K562 (cell line): ENCODE measurements around the gene SNX14. TPM values are rescaled to one million over a fixed set of nuclear protein-coding genes. Genes with fewer than 3 reads are reported as not detected.

Experiments
- ATAC-seq: fragments of 200-7000 bp; cut with Tn5 transposase; 3 replicates; pipeline ENCODE4 v1.9.1; 2020; ENCODE audit warnings: moderate library complexity
- BruUV-seq: library from RNA; stranded (reverse); fragments of 400-500 nt; replicated peaks from 2 replicates; lab custom pipeline; 2021; lab: Mats Ljungman, UMichigan
- CTCF ChIA-PET: fragments of 300-600 bp; formaldehyde crosslinking; extraction: SDS; loops from one replicate; lab custom pipeline; 2021; ENCODE audit warnings: low intra/inter-chr PET ratio; lab: Yijun Ruan, JAX
- POLR2A ChIA-PET: fragments of 300-600, 350-650 bp; sonication (Branson Sonifier 250); formaldehyde crosslinking; extraction: SDS; loops from one replicate; lab custom pipeline; 2021; ENCODE audit warnings: antibody characterized with exemption, inconsistent platforms; lab: Yijun Ruan, JAX
- DNase-seq, 4 experiments: peaks; one replicate each; pipeline versions ENCODE4 v3.0.0 to v3.0.0-alpha.2; 2011 to 2018; ENCODE audit warnings: low spot score in 3 of 4, mixed read lengths in 3 of 4; ENCODE audit errors: extremely low read depth in 1 of 4
- FAIRE-seq: peaks from 2 replicates; lab custom pipeline; 2011; peaks lifted over from hg19 to GRCh38; lab: Jason Lieb, UNC
- H2AFZ ChIP-seq: 2 replicates; pipeline ENCODE4 v1.6.0; 2011; ENCODE audit warnings: low read depth, low read length, control low read depth, inconsistent platforms
- H3K27ac ChIP-seq: fragments of 200-600 bp; 3 replicates; pipeline ENCODE4 v1.8.0; 2011; ENCODE audit warnings: low read depth, mild to moderate bottlenecking, control low read depth, inconsistent platforms, low read length, moderate library complexity, mixed read lengths; ENCODE audit errors: extremely low read depth
- H3K27me3 ChIP-seq, 2 experiments: fragments of 300-600 bp in 1 of 2; 2 replicates in 1 of 2; 3 replicates in 1 of 2; pipeline versions ENCODE4 v1.6.0 to v1.8.0; 2011; ENCODE audit warnings: inconsistent platforms in 2 of 2, low read length in 2 of 2, mild to moderate bottlenecking in 1 of 2, mixed read lengths in 1 of 2, moderate library complexity in 1 of 2; ENCODE audit not compliant: control insufficient read depth in 2 of 2, insufficient read depth in 2 of 2
- H3K36me3 ChIP-seq: fragments of 300-600 bp; 3 replicates; pipeline ENCODE4 v1.8.0; 2011; ENCODE audit warnings: mild to moderate bottlenecking, low read length, inconsistent platforms; ENCODE audit not compliant: control insufficient read depth, insufficient read depth
- H3K4me1 ChIP-seq, 2 experiments: fragments of 200-600 bp in 1 of 2; replicated peaks in 1 of 2; 2 replicates in 1 of 2; 3 replicates in 1 of 2; pipeline versions ENCODE4 v1.5.1 to v1.8.0; 2011; ENCODE audit warnings: inconsistent platforms in 2 of 2, low read length in 2 of 2, mild to moderate bottlenecking in 1 of 2, mixed read lengths in 1 of 2, moderate library complexity in 1 of 2; ENCODE audit not compliant: control insufficient read depth in 2 of 2, insufficient read depth in 2 of 2
- H3K4me2 ChIP-seq: 2 replicates; pipeline ENCODE4 v1.6.1; 2011; ENCODE audit warnings: low read length, control low read depth, inconsistent platforms, mixed read lengths; ENCODE audit not compliant: insufficient read depth
- H3K4me3 ChIP-seq: fragments of 200-600 bp; sonication (generic), shearing (Covaris generic); 2 replicates; pipeline ENCODE4 v1.5.1; 2016; ENCODE audit warnings: control low read depth, inconsistent platforms
- H3K79me2 ChIP-seq: fragments of 200-600 bp; 3 replicates; pipeline ENCODE4 v1.8.0; 2011; ENCODE audit warnings: low read length, inconsistent platforms; ENCODE audit not compliant: control insufficient read depth, insufficient read depth
- H3K9ac ChIP-seq, 2 experiments: 2 replicates each; pipeline versions ENCODE4 v1.6.0 to v1.6.1; 2011; ENCODE audit warnings: low read depth in 2 of 2, low read length in 2 of 2, control low read depth in 1 of 2, inconsistent platforms in 1 of 2, mild to moderate bottlenecking in 1 of 2, mixed read lengths in 1 of 2; ENCODE audit not compliant: insufficient read depth in 1 of 2
- H3K9me1 ChIP-seq: one replicate; pipeline ENCODE4 v1.6.0; 2011; ENCODE audit warnings: inconsistent platforms, mild to moderate bottlenecking, low read length, moderate library complexity; ENCODE audit not compliant: control insufficient read depth, insufficient read depth
- H3K9me3 ChIP-seq: replicated peaks from 2 replicates; pipeline ENCODE4 v1.5.1; 2011; ENCODE audit warnings: low read depth, low read length, inconsistent platforms; ENCODE audit not compliant: control insufficient read depth, insufficient read depth
- H4K20me1 ChIP-seq: replicated peaks from 2 replicates; pipeline ENCODE4 v1.6.1; 2011; ENCODE audit warnings: low read length, inconsistent platforms, mixed read lengths; ENCODE audit not compliant: control insufficient read depth, insufficient read depth
- PREB ChIP-seq: sonication (generic); formaldehyde crosslinking; IDR thresholded peaks from 2 replicates; pipeline ENCODE4 v1.8.1; 2023; ENCODE audit warnings: mild to moderate bottlenecking, missing genetic modification reagents
- ZBTB5 ChIP-seq: fragments of 450-650 bp; IDR thresholded peaks from 2 replicates; pipeline ENCODE4 v1.6.1; 2017; ENCODE audit warnings: antibody characterized with exemption
- ZNF354B ChIP-seq: fragments of 250-450 bp; sonication (Bioruptor Pico); IDR thresholded peaks from 2 replicates; pipeline ENCODE4 v1.4.0; 2020
- ZNF584 ChIP-seq: fragments of 200-800 bp; sonication (Bioruptor generic); IDR thresholded peaks from 2 replicates; pipeline ENCODE4 v1.6.1; 2016; ENCODE audit warnings: low read depth, mild to moderate bottlenecking, missing genetic modification characterization, missing compliant biosample characterization
- in situ Hi-C: fragments of 300-500 bp; cut with MboI; formaldehyde crosslinking; loops from 4 replicates; pipeline ENCODE4 v1.15.0; 2018; ENCODE audit warnings: inconsistent platforms, mixed read lengths
- intact Hi-C: fragments of 100-400 bp; cut with micrococcal nuclease; formaldehyde crosslinking; loops from 2 replicates; pipeline ENCODE4 v1.14.2; 2022
- polyA plus RNA-seq, 8 experiments: library from polyadenylated mRNA; depleted of rRNA in 4 of 8; stranded (reverse) in 5 of 8; unstranded in 3 of 8; fragments of >200 nt; fragmentation: Nextera tagmentation in 2 of 8; fragmentation: Illumina TruSeq in 1 of 8; extraction: Ambion mirVana in 2 of 8; extraction: Trizol in 1 of 8; gene quantifications; 2 replicates each; pipeline versions ENCODE4 v1.2.1 to v1.2.3, GENCODE V29; 2011 to 2014; ENCODE audit warnings: inconsistent platforms in 1 of 8, missing spikeins in 1 of 8
- total RNA-seq, 7 experiments: library from RNA; depleted of rRNA in 6 of 7; stranded (reverse); fragments of >200 nt in 6 of 7; fragmentation: Illumina TruSeq in 2 of 7; extraction: Trizol in 2 of 7; gene quantifications; 2 replicates each; pipeline versions ENCODE4 v1.2.1 to v1.2.3, GENCODE V29; 2011 to 2021; ENCODE audit warnings: low replicate concordance in 1 of 7

Gene SNX14
- total and polyA plus RNA-seq, 9 of the 15 experiments (the other 6 are each of a cell fraction or from before 2014, with no cell fraction given): 46.5 to 140 (median 71.2) TPM

DNA sequence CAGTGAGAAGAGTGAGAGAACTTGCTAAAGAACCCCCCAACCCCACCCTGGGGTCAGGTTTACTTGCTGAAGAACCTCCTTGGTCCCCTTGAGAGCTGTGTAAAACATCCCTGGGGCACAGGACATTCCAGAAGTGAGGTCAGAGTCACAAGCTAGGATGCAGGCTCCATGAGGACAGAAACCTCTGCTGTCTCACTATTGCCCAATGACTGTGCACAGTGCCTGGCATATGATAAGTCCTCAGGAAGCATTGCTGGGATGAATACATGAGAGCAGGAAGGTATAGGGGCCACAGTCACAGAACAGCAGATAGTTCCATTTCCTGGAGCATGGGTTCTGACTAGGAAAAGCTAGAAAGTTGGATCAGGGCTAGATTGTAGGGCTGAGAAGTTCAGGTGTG is 125.3 kb downstream of the SNX14 start:
- Histone ChIP-seq H3K4me1 (no peaks in the 10 kb centered on the region), H3K4me3 (no peak overlapping the region)
- ATAC-seq: no peak
- TF ChIP-seq ZNF354B (CRISPR knock-in tag) (no peak), PREB (CRISPR knock-in tag) (no peak), ZNF584 (CRISPR knock-in tag) (no peak), ZBTB5 (no peak)
- TF ChIP-seq, all 486 proteins: peak for 0
- FAIRE-seq (no peak), DNase-seq (no peak)
- Histone ChIP-seq H3K4me2 (no peak overlapping the region), H3K27ac (no peak overlapping the region), H3K79me2 (no peaks in the 10 kb centered on the region), H3K9ac (no peak overlapping the region), H2AFZ (no peak overlapping the region), H4K20me1 (no peaks in the 10 kb centered on the region), H3K27me3 (peaks cover 0 to 2% of the 10 kb centered on the region in 2 experiments; a peak in 1 of 5 replicates), H3K9me3 (no peaks in the 10 kb centered on the region), H3K36me3 (no peaks in the 10 kb centered on the region), H3K9me1 (no peaks in the 10 kb centered on the region)
- ChIA-PET POLR2A (no interaction called here), CTCF (no interaction called here)
- intact Hi-C loops (no loop called here), in situ Hi-C loops (no loop called here)
- BruUV-seq: no TSS peak
